ENCODE data around the gene PLEKHB2.
A peak's percentile ranks its signal among the peaks of the same experiment; 100 is the strongest.
"Not testable (repeated sequence)": the region's sequence is repeated elsewhere in the genome, so short reads cannot be mapped to it uniquely, and the experiment has no call there.

PLEKHB2 gene

DNA sequence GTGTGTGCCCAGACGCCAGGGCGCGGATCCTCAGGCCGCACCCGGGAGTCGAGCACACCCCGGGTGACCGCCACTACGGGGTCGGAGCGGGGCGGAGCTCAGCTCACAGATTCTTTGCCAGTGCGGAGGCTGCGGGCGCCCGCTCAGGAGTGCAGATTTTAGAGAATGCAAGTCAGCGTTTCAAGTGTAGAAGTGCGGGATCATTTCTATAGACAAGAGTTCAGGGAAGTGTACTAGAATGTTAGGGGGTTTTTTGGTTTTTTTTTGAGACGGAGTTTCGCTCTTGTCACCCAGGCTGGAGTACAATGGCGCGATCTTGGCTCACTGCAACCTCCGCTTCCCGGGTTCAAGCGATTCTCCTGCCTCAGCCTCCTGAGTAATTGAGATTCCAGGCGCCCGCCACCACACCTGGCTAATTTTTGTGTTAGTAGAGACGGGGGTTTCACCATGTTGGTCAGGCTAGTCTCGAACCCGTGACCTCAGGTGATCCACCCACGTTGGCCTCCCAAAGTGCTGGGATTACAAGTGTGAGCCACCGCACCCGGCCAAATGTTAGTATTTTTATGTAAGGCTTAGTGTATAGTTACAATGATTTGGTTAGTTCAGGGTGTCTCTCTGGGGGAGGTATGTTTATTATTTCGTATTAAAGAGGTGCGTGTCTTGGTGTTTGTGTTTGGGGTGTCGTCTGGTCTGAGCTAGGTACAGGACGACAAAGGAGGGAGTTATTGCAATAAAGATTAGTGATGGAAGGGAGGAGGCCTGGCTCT lies 11.3 kb upstream of the PLEKHB2 start:
- no peak for DNase-seq (ENCODE audit: low spot score)

DNA sequence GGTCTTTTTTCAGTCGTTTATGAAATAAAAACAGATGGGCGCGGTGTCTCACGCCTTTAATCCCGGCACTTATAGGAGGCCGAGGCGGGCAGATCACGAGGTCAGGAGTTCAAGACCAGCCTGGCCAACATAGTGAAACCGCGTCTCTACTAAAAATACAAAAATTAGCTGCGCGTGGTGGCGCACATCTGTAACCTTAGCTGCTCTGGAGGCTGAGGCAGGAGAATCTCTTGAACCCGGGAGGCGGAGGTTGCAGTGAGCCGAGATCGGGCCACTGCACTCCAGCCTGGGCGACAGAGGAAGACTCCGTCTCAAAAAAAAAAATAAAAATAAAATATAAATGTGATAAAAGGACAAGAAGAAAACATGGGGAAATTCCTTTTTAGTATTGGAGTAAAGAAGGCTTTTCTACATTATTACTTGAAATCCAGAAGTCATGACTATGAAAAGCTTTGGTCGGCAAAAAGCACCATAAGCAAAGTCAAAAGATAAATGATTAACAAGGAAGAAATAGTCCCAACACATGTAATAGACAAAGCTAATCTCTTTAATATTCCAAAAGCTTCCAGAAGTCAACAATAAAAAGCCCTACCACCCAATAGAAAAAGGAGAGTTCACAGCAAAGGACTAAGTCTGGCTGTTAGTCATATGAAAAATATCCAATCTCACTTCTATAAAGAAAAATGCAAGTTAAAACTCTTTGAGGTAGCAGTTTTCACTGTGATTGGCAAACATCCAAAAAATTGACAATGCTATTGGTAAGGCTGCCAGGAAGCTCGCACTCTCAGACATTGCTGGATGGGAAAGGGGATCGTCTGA lies 10.5 kb upstream of the PLEKHB2 start:
- no peak for DNase-seq (ENCODE audit: low spot score)

DNA sequence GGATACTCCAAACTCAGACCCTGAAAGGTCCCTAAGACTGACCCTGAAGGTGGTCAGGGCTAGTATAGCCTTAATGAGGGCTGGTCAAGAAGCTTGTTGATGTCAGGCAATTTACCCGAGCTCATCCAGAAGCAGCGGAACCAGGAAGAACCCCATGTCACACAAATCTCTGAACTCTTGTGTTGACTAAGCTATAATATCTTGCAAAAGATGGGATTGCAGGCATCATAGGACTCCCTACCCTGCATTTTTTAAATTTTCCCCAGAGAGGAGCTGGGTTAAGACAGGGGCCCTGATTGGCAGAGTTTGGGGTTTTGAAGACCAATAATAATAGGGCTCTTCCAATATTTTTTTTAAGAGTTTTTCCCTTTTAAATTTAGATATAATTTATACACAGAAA lies 2.0 kb upstream of the PLEKHB2 start:
- no peak for DNase-seq (ENCODE audit: low spot score)

DNA sequence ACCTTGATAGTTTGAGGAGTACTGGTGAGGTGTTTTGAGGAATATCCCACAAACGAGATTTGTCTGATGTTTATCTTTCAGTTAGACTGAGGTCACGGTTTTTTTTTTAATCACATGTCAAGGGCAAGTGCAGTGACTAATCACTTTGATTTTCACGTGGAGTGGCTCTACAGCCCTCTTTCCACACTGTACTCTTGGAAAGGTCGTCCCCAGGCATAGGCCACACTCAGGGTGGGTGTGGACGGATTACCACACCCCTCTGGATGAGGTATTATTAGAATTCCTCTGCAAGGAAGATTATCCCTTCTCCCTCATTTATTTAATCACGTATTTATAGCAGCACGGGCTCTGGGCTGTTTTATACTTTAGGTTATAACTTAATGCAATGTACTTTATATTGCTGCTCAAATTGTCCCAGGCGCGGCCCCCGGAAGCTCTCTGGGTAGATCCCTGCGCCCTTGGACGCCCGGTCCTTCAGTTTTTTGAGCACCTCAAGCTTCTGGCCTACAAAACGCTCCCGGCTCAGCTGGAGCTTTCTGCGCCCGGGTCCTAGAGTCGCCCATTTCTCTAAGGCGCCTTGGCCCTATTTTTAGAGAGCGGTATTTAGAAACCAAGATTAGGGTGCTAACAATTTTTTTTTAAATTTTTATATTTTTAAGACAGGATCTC lies 515 bp upstream of the PLEKHB2 start:
- peak; percentile 80 for DNase-seq (ENCODE audit: low spot score)

DNA sequence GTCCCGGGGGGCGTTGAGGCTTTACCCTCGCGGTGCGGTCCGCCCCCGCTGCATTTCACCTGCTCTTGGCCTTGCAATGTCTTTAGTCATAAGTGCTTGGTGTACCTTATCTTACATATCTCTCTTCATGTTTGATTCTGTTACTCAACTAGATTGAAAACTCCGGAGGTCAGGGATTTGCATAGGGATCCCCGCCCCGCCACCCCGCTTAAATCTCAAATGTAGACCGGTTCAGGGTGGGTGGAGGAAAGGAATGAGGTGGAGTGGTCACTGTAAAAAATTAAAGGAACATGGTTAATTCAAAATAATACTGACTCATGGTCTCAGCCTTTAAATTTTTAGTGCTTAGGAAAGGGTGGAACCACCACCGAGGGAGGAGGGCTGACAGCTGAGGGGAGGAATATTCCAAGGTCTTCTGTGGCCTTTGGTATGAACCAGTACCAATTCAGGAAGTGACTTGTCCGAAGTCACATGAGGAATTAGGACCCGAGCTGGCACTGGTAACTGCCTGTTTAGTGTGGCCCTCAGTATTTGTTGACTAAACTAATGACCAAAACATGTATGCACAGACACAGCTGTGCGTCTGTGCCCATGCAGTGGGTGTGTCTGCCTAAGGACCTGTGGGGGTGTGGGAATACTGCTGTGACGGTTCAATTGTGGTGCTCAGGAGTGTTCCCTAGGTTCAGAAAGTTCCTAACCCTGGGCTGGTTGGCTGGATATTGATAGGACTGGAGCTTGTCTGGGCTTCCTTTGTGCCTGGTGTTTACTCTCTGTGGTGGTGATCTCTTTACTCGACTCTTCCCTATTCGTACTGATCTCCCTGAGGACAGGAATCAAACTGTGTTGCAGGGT lies 1.0 kb downstream of the PLEKHB2 start:
- DNase-seq (ENCODE audit: low spot score), result no peak

DNA sequence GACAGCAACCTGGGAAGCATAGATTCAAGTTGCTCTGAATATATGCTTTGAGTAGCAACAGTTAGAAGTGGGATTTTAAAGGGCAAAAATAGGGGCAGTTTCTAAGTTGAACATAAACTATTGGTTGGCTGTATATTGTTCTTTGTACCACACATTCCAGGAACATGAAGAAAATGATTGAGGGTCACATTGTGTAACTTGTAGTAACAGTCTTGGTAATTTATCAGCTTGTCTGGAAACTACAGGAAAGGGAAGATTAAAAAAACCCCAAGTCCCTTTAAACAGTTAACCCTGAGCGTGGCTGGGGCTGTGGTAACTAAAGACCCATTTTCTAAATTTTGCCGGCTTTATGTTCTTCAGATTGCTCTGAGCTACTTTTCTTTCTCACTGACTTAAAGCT lies 7.4 kb downstream of the PLEKHB2 start:
- DNase-seq (ENCODE audit: low spot score), result no peak

DNA sequence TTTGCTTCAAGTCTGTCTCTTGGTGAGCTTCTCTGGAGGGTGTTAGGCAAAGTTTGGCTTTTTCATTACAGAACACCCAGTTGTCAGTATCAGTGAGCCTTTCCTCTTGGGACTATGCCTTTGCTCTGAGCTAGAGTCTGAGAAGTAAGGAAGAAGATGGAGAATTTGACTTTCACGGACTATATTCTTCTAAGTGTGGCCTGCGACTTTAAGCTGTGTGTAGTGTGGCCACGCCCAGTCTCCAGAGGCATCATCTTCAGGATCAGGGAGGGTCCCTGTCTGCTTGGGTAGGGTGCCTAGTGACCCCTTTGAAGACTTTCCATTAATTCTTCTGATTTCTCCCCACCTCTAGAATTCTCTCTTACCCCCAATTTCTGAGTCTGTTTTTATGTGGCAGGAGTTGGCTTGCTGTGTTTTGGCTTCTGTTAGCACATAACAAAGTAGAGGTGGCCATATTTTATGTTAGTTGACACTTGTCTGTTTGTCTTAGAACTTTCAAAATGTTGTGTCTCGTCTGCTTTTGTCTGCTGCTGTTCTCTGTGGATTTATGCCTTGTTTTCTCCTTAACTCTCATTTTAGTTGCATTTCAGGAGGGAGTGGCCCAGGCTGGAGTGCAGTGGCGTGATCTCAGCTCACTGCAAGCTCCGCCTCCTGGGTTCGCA lies 8.6 kb downstream of the PLEKHB2 start:
- DNase-seq (ENCODE audit: low spot score), result no peak

DNA sequence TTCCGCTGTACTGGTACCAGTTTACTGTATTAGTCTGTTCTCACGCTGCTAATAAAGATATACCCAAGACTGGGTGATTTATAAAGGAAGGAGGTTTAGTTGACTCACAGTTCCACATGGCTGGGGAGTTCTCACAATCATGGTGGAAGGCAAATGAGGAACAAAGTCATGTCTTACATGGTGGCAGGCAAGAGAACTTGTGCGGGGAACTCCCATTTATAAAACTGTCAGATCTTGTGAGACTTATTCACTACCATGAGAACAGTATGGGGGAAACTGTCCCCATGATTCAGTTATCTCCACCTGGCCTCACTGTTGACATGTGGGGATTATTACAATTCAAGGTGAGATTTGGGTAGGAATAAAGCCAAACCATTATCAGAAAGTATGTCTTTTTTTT lies 9.8 kb downstream of the PLEKHB2 start:
- not testable (repeated sequence) for DNase-seq (ENCODE audit: low spot score)

DNA sequence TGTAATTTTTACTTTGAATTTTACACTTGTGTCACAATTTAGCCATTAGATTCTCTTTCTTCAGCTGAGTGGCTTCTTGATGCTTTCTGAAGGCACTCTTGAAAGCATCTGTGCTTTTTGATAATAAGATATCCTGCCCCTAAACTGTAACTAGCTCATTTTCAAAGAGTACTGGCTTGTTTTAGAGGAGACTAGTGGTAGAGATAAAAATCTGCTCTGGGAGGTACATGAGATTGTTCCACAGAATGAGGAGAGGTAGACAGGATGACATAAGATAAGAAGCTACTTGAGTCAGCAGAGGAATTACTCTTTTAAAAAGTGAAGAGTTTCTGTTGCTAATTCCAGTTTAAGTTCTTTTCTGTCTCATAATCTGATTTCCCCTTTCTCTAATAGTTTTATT lies 10.6 kb downstream of the PLEKHB2 start:
- DNase-seq (ENCODE audit: low spot score), result no peak

DNA sequence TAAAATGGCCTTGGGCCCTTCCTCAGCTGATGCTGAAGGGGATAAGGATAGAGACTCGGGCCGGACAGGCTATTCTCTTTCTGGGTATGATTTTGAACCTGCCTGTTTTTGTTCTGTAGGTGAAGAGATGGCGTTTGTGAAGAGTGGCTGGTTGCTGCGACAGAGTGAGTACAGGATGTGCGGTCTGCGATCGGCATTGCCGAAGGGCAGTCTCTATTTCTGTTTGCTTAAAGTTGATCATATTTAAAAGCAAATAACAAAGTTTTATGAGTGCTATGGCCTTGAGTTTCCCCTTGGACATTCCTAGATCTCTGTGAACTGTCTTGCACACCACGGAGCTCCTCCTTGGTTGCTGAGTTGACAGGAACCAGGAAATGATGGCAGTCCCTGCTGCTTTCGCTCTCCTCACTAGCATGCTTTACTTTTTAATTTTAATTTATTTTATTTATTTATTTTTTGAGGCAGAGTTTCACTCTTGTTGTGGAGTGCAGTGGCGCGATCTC lies 15.7 kb downstream of the PLEKHB2 start:
- no peak for DNase-seq (ENCODE audit: low spot score)

DNA sequence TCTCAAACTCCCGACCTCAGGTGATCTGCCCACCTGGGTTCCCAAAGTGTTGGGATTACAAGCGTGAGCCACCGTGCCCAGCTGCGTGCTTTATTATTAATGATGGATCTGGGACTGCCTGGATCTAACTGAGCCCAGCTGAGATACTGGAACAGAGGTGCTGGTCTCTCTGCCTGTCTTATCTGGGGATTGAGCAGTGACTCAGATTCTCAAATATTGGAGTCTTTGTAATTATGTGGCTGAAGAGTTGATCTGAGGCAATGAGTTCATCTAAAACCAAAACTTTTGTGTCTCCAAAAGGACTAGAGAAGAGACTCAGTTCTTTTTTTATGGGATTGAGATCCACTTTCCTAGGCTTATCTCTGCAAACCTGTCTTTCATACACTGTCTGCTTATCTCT lies 16.3 kb downstream of the PLEKHB2 start:
- no peak for DNase-seq (ENCODE audit: low spot score)

DNA sequence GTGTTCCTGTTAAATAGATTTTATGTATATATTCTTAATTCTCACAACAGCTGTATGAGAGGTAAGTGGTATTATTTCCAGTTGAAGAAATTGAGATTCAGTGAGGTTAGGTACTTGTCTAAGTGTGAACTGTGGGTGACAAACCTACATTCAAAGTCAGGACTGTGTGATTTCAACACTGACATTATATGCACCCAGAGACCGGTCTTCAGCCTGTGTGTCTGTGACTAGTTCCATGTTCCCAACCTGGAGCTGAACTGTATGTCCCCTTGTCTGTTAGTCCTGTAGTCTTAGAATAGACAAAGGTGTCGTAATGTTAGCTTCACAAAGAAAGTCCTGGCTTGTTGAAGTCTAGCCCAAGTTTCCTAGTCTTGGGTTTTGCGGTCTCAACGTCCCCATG lies 17.4 kb downstream of the PLEKHB2 start:
- DNase-seq (ENCODE audit: low spot score), result no peak

DNA sequence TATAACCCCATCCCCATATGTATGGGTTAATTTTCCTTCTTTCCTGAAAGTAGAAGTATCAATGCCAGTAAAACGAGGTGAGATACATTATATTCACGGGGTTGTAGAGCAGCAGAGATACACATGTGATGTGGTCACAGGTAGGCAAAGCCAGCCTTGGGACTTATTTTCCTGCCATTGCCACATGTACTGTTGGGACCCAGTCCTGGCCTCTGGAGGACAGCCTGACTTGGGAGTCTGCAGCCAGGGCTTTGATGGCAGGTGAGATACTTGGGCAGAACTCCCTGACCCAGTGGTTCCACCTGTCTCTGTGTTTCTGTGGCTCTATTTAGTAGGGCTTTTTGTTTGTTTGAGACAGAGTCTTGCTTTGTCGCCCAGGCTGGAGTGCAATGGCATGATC lies 18.1 kb downstream of the PLEKHB2 start:
- no peak for DNase-seq (ENCODE audit: low spot score)

DNA sequence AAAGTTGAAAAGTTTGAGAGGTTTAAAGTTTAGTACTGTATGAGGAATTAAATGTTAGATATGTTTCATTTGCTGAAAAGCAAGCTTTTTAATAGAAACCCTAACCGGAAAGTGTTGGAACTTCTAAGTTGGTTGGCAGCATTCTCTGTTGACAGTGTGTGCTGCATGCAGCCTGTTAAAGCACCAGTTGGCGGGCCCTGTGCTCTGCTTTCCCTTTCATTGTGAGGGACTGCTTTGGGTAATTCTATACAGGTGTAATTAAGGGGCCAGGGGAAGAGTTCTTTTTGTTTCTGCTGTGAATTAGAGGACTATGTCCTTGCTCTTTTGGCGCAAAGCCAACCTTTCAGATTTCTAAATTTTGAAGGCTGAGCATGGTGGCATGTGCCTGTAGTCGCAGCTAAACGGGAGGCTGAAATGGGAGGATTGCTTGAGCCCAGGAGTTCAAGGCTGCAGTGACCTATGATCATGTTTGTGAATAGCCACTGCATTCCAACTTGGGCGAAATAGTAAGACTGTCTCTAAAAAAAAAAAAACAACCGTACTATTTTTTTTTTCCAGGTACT lies 20.1 kb downstream of the PLEKHB2 start:
- DNase-seq (ENCODE audit: low spot score), result no peak

DNA sequence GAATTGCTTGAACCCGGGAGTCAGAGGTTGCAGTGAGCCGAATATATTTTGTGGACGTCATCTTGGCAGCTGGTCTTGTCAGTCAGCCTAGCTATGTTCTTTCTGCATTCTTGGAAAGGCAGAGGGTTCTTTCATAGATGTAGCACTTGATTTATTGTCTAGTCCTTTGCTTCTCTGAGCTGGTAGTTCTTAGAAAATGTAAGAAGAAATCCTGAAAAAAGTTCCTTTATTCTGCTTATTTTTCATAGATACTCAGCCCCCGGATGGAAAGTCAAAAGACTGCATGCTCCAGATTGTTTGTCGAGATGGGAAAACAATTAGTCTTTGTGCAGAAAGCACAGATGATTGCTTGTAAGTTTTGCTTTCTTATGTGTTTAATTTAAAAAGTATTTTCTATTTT lies 21.3 kb downstream of the PLEKHB2 start:
- no peak for DNase-seq (ENCODE audit: low spot score)

DNA sequence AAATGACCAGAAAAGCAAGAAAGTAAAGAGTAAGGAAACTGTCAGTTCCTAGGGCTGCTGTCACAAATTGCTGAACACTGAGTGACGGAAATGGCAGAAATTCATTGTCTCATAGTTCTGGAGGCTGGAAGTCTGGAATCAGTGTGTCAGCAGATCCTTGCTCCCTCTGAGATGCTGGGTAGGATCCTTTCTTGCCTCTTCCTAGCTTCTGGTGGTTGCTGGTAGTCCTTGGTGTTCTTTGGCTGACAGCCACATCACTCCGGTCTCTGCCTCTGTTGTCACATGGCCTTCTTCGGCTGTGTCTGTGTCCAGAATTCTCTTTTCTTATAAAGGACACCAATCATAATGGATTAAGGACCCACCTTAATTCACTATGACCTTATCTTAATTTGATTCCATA lies 21.9 kb downstream of the PLEKHB2 start:
- no peak for DNase-seq (ENCODE audit: low spot score)

DNA sequence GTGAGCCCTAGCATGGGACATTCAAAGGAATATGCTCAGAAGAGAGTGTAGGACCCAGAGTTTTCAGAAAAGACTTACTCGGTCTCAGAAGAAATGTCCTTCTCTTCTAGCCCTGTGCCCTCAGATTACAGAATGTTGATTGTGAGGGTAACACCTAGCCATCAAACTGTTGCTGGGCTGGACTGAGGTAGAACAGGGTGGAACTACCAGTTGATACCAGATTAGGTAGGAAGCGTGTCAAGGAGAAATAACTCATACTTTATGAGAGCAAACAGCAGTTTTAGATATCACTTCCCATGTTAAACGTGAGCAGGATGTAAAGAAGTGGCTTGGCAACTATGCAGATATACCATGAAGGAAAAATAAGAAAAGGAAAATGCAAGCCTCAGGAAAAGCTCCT lies 22.8 kb downstream of the PLEKHB2 start:
- DNase-seq (ENCODE audit: low spot score), result no peak

DNA sequence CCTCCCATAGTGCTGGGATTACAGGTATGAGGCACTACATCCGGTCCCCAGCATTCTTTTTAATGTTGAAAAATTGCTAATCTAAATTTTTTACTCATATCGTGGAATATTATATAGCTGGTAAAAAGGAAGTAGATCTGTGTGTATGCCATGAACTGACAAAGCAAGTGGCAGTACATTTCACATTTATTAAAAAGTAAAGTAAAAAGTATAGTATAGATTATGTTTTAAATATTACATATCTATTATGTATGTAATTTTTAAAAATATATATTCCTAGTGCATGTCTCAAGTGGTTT lies 25.1 kb downstream of the PLEKHB2 start:
- DNase-seq (ENCODE audit: low spot score), result no peak

DNA sequence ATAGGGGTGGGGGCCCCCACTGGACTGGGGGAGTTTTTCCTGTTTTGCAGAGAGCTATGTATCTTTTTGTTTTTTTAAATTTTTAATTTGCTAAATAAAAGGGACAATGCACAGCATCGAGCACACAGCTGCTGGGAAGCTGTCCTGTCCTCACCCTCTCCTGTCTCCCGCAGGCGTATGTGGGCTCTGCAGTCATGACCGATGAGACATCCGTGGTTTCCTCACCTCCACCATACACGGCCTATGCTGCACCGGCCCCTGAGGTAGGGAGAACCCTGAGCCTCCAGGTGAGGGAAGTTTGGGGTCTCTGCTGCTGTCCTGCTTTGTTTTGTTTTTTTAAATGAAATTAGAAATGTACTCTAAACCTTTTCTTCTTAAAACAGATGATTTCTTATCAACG lies 27.6 kb downstream of the PLEKHB2 start:
- no peak for DNase-seq (ENCODE audit: low spot score)

DNA sequence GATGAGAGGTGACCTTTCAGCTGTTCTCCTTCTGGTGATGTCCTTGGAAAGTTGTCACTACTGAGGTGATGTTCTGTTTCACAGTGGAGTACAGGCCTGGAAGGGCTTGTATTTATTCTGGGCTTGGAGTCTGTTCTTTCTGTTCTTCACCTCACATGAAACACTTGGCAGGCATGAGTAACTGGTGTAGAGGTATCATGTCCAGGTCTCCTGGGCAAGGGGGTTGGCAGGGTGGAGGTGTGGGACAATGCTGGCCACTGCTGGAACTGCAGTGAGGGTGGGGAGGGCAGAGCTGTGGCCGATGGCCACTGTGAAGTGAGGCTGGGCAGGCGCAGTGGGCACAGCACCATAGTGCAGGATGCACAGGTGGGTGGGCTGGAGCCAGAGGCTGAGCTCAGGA lies 35.4 kb downstream of the PLEKHB2 start:
- no peak for DNase-seq (ENCODE audit: low spot score)

DNA sequence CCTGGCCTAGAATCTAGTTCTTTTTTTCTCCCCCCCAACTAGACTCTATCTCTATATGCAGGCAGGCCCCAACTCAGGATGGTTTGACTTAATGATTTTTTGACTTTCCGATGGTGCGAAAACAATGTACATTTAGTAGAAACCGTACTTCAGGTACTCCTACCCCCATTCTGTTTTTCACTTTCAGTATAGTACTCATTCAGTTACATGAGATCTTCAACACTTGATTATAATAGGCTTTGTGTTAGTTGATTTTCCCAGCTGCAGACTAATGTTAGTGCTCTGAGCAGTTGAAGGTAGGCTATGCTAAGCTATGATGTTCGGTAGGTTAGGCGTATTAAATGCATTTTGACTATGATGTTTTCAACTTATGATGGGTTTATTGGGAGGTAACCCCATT lies 37.7 kb downstream of the PLEKHB2 start:
- no peak for DNase-seq (ENCODE audit: low spot score)

All from D341Med (cell line).